Hippocampal formation (tissue), 2 donors: ENCODE measurements around the gene ZSCAN1.
"Not testable (repeated sequence)": the region's sequence is repeated elsewhere in the genome, so short reads cannot be mapped to it uniquely, and the experiment has no call there.

Source experiments
- DNase-seq, 2 donors: peaks; one replicate each; lab custom pipeline; 2025; lab: John Stamatoyannopoulos, UW

ZSCAN1 gene, protein sequence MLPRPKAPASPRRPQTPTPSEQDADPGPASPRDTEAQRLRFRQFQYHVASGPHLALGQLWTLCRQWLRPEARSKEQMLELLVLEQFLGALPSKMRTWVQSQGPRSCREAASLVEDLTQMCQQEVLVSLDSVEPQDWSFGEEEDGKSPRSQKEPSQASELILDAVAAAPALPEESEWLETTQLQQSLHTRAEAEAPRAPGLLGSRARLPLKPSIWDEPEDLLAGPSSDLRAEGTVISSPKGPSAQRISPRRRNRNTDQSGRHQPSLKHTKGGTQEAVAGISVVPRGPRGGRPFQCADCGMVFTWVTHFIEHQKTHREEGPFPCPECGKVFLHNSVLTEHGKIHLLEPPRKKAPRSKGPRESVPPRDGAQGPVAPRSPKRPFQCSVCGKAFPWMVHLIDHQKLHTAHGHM

GRCh38 chr19:58033741-58034476 lies at the start of gene ZSCAN1:
Gene ZSCAN1 (plus strand): TSS chr19:58034025. CDS start chr19:58037837, 3,812 bp downstream.
- peak; percentile 84 to 89 for DNase-seq

DNA sequence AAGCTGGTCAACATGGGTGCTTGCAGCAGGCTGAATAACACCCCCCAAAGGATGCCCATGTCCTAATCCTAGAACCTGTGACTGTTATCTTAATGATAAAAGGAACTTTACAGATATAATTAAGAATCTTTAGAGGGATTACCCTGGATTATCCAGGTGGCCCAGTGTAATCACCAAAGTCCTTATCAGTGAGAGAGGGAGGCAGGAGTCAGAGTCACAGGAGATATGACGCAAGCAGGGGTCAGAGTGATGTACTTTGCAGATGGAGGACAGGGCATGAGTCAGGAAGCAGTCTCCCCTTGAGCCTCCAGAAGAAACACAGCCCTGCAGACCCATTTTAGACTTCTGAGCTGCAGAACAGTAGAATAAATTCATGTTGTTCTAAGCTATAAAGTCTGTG lies 41.0 kb upstream of the ZSCAN1 start:
- DNase-seq, result no peak

GRCh38 chr19:58000677-58001076 lies 33.1 kb upstream of the ZSCAN1 start:
- no peak for DNase-seq

- no peak for DNase-seq
Measured at GRCh38 chr19:58001895-58002369, 31.9 kb upstream of the ZSCAN1 start.

GRCh38 chr19:58002384-58003173 lies 31.2 kb upstream of the ZSCAN1 start, which contains the start of gene ZNF606:
Gene ZNF606 (minus strand): TSS chr19:58002820. CDS start chr19:58001319, 1,501 bp downstream.
- peak; percentile 79 to 80 for DNase-seq

DNA sequence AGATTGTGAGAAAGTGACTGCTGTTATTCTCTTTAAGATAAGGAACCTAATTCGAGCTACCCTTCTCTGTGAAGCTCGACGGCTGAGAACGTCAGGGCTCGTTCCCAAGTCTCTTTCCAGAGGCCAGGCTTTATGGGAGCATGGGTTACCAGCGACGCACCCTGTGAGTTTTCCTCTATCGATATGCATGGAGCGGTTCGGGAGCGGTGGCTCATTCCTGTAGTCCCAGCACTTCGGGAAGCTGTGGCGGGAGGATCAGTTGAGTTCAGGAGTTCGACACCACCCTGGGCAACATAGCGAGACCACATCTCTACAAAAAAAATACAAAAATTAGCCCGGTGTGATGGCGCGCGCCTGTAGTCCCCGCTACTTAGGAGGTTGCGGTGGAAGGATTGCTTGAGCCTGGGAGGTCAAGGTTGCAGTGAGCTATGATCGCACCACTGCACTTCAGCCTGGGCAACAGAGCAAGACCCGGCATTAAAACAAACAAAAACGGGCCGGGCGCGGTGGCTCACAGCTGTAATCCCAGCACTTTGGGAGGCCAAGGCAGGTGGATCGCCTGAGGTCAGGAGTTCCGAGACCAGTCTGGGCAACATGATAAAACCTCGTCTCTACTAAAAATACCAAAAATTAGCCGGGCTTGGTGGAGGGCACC lies 30.5 kb upstream of the ZSCAN1 start:
- DNase-seq, result no peak

- no peak for DNase-seq
Measured at GRCh38 chr19:58007285-58007684, 26.5 kb upstream of the ZSCAN1 start.

DNA sequence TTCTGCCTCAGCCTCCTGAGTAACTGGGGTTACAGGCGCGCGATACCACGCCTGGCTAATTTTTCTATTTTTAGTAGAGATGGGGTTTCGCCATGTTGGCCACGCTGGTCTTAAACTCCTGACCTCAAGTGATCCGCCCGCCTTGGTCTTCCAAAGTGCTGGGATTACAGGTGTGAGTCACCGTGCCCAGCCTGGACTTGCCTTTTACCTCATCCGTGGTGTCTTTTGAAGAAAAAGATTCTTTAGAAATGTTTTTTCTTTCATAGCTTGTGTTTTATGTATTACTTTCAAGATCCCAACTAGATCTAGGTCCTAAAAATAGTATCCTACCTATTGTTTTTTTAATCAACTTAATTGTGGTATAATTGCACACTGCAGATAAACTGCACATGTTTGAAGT lies 24.9 kb upstream of the ZSCAN1 start:
- DNase-seq, result not testable (repeated sequence)

- no peak for DNase-seq
Measured at GRCh38 chr19:58009301-58009665, 24.5 kb upstream of the ZSCAN1 start.

GRCh38 chr19:58009666-58010301 lies 24.0 kb upstream of the ZSCAN1 start:
- DNase-seq, result peak; percentile 79 to 85

DNA sequence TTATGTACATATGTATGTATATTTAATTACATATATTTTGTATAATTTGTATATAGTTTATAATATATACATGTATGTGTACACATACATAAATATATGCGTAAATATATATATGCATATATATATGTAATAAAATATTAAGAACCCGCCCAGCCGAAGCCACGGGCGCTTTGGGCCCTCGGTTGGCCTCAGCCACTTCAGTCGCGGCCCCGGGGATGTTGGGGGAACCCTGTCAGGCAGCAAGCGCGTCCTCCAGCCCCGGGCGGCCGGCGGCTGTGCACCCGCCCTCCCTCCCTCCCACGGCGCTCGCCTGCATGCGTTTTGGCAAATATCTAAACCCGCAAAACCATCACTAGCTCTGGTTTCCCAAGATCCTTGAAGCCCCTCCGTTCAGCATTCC lies 23.3 kb upstream of the ZSCAN1 start:
- DNase-seq, result no peak

GRCh38 chr19:58014141-58014540 lies 19.7 kb upstream of the ZSCAN1 start:
- no peak for DNase-seq

DNA sequence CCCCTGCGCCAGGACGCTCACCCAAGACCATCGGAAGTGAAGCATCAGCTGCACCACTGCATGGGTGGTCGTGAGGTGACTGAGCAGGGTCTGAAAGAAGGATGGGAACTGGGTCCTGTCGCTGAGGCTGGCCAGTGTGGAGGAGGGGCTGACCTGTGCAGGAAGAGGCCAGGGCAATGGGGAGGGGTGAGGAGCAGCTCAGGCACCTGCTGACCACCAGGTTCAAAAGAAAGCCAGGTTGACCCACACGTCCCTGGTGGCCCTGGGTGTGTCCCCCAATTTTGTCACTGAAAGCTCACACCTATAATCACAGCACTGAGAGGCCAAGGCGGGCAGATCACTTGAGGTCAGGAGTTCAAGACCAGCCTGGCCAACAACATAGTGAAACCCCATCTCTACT lies 13.7 kb upstream of the ZSCAN1 start:
- no peak for DNase-seq

DNA sequence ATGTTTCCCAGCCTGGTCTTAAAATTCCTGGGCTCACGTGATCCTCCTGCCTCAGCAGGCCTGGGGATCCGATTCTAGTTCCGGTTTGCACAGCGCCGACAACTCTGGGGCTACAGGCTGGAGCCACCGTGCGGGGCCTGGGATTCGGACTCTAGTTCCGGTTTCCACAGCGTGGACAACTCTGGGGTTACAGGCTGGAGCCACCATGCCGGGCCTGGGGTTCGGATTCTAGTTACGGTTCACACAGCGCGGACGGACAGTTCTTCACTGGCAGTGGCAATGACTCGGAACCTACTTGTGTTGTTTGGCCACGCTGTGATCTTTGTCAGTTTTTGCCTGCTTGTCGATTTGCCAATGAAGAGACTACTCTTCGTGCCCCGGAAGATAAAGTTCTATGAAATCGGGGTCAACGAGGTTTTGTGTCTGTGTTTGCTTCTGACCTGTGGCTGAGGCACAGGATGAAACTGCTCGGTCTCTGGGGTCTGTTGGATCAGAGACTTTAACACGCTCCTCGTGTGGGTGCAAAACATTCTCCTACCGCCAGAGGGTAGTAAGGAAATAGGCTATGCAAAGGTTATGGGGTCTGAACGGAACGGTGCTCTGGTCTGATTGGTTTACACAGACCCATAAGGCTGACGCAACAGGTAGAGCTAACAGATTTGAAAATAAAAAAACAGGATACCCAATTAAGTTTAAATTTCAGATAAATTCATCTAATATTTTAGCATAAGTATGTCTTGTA lies 12.1 kb upstream of the ZSCAN1 start:
- DNase-seq, result peak; percentile 46 to 58

DNA sequence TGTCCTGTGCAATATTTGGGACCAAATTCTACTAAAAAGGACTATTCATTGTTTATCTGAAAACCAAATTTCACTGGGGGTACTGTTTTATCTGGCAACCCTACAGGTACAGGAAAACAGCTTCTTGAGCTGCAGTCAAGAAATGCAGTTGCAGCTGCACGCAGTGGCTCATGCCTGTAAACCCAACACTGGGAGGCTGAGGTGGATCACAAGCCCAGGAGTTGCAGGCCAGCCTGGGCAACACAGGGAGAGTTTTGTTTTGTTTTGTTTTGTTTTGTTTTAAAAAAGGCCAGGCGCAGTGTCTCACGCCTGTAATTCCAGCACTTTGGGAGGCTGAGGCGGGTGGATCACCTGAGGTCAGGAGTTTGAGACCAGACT lies 11.6 kb upstream of the ZSCAN1 start:
- DNase-seq, result no peak

- no peak for DNase-seq
Measured at GRCh38 chr19:58024661-58025060, 9.2 kb upstream of the ZSCAN1 start.

- DNase-seq, result no peak
Measured at GRCh38 chr19:58034477-58034793, 610 bp downstream of the ZSCAN1 start.

- no peak for DNase-seq
Measured at GRCh38 chr19:58035863-58036262, 2.0 kb downstream of the ZSCAN1 start.

DNA sequence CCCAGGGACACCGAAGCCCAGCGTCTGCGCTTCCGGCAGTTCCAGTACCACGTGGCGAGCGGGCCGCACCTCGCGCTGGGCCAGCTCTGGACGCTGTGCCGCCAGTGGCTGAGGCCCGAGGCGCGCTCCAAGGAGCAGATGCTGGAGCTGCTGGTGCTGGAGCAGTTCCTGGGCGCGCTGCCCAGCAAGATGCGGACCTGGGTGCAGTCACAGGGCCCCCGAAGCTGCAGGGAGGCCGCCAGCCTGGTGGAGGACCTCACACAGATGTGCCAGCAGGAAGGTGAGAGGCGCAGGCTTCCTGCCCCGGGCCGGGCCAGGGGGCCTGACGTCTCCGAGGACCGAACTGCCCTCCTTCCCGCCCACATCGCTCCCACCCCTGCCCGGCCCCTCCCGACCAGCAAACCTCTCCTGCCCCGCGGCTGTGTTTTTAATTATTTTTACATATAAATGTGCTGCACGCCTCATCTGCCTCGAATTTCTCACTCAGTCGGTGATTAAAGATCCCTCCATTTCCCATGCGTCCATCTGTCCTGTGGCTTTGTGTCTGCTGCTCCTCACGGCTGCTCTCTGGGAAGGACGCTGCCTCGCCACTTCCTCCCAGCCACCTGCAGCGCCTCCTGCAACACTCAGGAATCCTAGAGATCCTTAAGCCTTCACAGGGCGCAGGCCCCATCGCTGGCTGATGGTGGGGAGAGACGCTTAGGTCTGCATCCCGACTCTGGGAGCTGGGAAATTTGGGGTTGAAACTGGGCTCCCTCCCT lies 4.3 kb downstream of the ZSCAN1 start:
- DNase-seq, result peak in 1 of 2 donors; percentile 4

- DNase-seq, result no peak
Measured at GRCh38 chr19:58038688-58039204, 4.9 kb downstream of the ZSCAN1 start.
